ENCODE measurements around the gene PTGER3.

The PTGER3 gene

GRCh38 chr1:71047635-71048607, at the start of gene PTGER3:
Gene PTGER3 (minus strand): TSS chr1:71047816. CDS start chr1:71047577, 239 bp downstream.
- peak in 2 of 56 donors; percentile 20 to 29 for DNase-seq

DNA sequence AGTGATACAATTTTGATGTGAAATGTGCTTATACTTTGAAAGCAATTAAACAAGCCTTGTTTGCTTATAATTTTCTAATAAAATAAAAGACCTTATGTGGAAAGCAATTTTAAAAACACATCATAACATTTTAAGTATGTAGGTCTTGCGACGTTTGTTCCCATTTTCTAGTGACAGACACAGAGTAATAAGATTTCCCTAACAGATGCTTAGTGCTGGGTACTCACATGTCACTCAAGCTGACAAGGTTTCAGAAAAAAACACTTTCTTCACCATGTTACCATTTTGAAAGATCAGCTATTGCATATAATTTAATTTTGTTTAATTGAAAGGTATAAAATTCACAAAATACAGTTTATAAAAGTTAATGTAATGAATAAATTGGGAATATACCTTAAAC, 47.3 kb upstream of the PTGER3 start:
- no peak for DNase-seq

GRCh38 chr1:71093938-71094337, 46.3 kb upstream of the PTGER3 start:
- DNase-seq, result no peak

- DNase-seq, result no peak
Measured at GRCh38 chr1:71089536-71090270, 42.1 kb upstream of the PTGER3 start.

DNA sequence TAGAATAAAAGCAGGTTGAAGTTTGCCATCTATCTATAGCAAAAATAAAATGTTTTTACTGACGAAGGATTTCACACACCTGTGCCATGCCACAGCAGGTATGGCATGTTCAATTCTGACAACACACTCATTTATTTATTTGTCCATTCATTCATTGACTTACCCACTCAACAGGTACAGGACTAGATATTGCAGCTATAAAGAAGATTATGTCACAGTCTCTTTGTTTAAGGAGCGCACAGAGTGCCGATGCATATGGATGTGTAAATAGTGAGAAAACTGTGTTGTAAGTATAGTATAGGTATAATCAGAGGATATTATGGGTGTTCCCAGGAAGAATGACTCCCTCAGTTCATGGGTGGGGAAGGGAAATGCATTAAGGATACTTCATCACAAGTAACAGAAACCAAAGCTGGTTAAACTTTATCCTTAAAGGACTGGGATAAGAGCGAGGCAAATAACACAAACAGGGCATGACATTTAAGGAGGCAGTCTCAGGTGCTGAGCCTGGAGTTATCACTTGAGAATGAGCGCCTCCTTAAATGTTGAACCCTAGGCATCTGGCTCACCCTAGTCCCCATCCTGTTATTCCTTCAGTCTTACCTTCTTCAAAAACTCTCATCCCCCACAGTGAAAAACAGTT, 41.1 kb upstream of the PTGER3 start:
- DNase-seq, result no peak

DNA sequence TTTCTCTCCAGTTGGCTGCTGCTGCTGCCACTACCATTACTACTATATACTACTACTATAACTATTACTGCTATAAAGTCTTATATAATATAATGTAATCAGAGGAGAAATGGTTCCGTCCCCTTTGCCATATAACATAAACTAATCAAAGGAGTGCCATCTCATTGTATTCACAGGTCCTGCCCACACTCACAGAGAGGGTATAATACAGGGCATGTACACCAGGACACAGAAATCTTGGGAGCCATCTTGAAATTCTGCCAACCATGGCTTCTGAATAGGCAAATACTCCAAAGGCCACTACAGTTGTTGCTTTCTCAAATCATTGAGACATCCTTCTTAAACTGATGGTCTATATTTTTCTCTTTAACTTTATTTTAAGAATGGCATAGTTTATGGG, 40.1 kb upstream of the PTGER3 start:
- no peak for DNase-seq

DNA sequence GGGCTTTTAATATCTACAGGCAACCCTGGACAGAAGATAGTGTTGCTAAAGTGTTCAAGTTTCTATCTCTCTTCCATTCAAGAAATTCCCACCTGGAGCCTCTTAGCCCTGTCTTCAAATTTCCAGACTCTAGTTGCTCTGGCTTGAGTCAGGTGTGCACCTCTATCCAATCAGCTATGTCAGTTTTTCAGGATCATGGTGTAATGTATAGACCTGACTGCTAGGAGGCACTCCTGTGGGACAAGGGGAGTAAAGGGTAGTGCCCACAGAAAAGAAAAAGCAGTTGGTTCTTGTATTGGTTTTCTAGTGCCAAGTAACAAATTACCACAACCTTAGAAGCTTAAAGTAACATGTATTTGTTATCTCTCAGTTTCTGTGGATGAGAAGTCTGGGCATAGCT, 39.4 kb upstream of the PTGER3 start:
- no peak for DNase-seq

DNA sequence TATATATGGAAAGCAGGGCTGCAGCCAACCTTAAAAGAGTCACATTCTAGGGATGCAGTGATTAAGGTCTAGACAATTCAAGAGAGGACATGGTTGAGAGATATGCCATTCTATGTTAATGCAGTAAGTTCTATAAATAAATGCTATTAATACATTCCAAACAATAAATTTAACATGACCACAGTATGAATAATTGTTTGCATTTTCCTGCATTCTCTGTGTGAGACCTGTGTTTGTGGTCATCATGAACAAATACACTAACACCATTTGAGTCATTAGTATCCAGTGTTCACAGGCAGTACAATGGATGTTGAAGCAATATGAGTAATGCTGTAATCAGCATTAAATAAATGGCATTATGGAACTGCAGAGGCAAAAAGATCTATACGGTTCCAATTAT, 38.7 kb upstream of the PTGER3 start:
- DNase-seq, result no peak

GRCh38 chr1:71083271-71083670, 35.7 kb upstream of the PTGER3 start:
- DNase-seq, result peak in 14 of 56 donors; percentile 1 to 32 (median 6)

DNA sequence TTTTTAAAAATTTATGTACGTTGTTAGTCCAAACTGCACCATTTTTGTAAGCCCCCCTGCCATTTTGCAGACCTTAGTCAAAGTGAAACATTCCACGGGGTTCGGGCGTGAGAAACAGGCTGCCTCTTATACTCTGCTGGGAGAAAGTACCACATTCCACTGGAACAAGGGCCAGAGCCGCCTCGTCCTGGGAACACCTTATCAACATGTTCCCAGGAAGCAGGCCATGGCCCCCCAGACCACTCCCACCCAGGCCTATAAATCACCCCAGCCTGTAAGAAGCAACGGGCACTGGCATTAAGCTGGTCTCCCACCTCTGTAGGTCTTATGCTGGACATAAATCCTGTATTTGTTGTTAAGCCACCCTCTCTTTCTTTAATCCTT, 34.1 kb upstream of the PTGER3 start:
- no peak for DNase-seq

DNA sequence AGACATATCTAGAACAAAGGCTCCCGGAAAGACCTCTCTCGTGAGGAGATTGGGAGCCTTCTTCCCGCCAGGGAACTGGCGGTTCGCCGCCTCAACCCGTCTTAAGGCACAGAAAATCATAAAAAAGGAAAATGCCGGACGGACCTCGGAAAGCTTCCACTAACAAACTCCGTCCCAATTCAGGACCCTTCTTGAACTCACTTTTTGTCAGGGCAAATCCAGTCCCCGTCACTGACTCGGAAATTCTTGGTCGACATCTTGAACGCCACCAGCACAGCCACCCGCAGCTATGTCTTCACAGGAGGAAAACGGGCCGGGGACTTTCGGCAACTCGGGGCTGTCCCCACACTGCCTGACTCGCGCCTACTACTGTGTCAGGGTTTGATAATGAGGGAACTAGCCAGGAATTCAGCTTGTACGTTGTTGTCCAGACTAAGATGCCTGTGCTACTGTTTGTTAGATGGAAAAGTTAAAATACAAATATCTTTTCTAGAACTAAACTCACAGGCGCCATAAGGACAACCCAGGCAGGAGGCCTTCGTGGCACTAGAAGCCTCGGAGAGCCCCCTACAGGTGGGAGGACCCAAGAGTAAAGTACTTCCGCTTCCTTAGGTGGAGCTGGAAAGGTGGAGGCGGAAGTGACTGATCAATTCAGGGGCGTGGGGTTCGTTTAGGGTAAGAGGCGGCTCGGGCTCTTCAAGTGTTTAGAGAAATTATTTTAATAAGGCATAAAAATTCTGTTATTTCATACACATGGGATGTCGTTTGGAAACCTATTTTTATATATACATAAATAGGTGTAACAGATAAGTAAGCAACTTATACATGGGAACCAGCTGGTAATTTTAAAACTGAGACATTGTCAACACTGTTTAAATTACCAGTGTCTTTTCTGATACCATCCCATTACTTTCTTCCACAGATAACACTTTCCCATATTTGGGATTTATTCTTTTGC, 33.4 kb upstream of the PTGER3 start, which contains the start of gene ZRANB2:
ZRANB2 (minus strand) TSS at position 297 of the 958 bp plus-strand sequence; CDS start at position 257, 40 bp downstream.
- peak; percentile 30 to 94 (median 86) for DNase-seq

- no peak for DNase-seq
Measured at GRCh38 chr1:71080230-71080738, 32.7 kb upstream of the PTGER3 start.

DNA sequence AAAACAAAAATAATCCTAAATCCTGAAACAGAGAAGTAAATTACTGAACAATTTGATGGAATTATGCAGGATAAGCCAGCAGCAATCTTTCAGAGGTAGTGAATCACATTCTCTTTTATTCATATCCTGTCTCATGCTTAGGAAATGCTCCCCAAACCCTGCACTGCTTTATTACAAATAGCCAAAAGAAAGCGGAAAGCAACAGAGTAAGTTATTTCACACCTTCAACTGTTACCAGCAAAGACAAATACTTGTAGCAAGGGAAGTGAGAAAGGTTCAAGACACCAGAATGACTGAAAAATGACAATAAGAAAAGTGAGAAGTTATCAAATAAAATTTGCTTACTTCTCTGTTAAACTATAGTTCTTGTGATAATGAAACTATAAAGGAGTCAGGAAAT, 27.1 kb upstream of the PTGER3 start:
- DNase-seq, result no peak

GRCh38 chr1:71072273-71072672, 24.7 kb upstream of the PTGER3 start:
- no peak for DNase-seq

DNA sequence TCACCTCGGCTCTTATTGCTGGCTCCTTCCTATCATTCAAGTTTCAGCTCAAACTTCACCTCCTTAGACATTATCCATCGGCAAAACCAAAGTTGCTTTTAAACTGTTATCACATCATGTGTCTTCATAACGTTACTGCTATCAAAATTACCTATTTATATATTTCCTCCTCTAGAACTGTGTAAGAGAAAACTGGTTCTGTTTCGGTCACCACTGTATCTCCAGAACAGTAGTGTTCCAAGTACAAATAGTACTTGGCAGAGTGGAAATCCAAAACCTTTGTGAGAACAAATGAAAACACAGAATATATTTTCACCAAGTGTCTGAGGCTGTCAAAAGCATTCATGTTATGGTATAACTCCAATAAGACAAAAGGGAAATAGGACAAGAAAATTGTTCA, 24.1 kb upstream of the PTGER3 start:
- no peak for DNase-seq

DNA sequence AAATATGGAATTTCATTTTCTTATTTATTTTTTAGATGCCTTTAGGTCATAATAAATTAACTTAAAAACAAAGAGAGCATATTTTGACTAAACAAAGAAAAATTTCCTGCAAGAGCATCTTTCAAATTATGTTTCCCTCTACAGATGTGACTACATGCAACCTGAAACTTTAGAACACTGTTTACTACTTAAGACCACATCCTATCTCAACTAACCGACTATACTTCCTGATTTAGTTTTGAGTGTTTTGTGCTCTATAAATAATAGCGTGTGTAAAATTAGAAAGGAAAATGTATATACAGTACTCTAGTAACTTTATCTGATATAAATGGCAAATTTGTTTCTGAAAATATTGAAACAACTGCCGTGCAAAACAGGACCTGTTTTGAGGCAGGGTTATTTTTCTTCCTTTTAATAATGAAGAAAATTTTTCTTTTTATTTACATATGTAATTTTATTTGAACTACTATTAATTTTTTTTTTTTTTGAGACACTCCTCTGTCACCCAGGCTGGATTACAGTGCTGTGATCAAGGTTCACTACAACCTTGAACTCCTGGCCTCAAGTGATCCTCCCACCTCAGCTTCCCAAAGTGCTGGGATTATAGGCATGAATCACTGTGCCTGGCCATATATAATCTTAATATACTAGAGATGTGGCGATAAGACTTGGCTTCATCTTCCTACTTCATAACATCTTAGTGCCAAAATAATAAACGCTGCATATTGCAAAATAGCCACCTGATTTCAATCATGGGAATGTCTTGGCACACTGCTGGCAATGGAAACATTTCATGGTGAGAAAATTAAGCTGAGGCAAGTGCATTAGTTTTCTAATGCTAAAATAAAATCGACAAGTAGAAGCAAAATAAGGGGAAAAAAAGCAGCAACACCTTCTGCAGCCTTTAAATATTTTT, 21.0 kb upstream of the PTGER3 start:
- no peak for DNase-seq

DNA sequence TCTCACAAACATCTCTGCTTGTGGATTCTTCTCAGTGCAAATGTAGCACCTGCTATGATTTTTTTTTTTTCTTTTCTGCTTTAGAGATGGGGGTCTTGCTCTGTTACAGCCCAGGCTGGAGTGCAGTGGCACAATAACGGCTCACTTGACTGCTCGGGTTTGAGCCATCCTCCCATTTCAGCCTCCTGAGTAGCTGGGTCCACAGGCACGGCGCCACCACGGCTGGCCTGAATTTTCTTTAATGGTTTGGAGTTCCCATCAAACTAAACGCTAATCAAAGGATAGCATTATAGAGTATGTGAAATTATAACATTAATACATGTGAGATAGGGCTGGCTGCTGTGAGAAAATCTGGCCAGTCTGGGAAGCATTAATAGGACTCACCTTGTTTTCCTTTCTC, 7.2 kb upstream of the PTGER3 start:
- DNase-seq, result no peak

DNA sequence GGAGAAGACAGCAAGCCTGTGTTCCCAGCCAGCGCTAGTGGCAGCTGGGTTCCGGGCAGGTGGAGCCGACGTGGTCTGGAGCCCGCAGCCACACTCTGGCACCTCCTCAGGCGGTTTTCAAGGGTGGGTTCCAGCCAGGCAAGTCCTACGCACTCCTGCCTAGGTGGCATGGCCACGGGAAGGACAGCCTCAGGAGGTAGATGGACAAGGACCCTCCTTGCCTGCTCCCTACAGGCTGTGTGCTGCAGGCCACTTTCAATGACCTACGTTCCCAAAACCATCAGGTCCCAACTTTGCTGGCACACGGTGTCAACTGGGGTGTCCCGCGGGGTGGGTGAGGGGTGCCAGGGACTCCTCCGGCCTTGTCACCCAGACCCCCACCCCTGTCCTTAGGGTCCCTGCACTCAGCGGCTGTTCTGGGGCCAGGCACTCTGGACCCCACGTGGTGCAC, 6.7 kb upstream of the PTGER3 start:
- no peak for DNase-seq

DNA sequence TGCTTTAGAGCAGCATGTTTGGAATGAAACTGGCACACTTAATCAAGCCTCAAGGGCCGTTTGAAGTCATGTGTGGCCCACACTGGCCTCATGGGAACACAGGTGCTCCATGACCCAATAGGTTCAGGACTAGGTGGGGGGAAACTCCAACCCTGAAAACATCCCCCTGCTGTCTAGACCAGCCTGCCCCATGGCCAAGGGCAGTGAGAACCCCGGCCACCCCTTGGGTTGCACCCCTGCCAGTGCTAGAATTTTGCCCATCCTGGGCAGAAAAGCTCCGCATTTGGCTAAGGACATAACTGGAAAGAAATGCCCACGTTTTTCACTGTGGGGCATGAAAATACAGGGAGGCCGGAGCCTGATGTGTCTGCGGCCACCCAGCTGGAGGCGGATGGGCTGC, 6.1 kb upstream of the PTGER3 start:
- DNase-seq, result no peak
